Upper lobe of left lung (tissue), 6 donors: Measurements from ENCODE around the gene SNAPIN. TPM values are rescaled to one million over a fixed set of nuclear protein-coding genes. Genes with fewer than 3 reads are reported as not detected.

Experiments used
- ATAC-seq, 2 donors: fragments of 200-7000 bp; cut with Tn5 transposase; one replicate each; pipeline ENCODE4 v1.9.1; 2022; ENCODE audit warnings: mild to moderate bottlenecking in 2 of 2, moderate library complexity in 2 of 2; ENCODE audit not compliant: low FRiP score in 2 of 2
- DNase-seq, 2 donors: peaks; one replicate each; pipeline ENCODE4 v3.0.0-alpha.2; 2019 to 2020
- H3K27ac ChIP-seq, 4 donors: fragments of 200-600 bp; sonication (generic); one replicate each; pipeline ENCODE4 v1.5.1; 2016 to 2019
- H3K27me3 ChIP-seq, 4 donors: fragments of 200-600 bp; sonication (generic); one replicate each; pipeline ENCODE4 v1.5.1; 2017 to 2019
- H3K36me3 ChIP-seq, 4 donors: fragments of 200-600 bp; sonication (generic); one replicate each; pipeline ENCODE4 v1.5.1; 2016 to 2019
- H3K4me1 ChIP-seq, 4 donors: fragments of 200-600 bp; sonication (generic); one replicate each; pipeline ENCODE4 v1.5.1; 2018 to 2019
- H3K4me3 ChIP-seq, 4 donors: fragments of 200-600 bp; sonication (generic); one replicate each; pipeline ENCODE4 v1.5.1; 2017 to 2019; ENCODE audit warnings: mild to moderate bottlenecking in 2 of 4, moderate library complexity in 1 of 4
- H3K9me3 ChIP-seq, 4 donors: fragments of 200-600 bp; sonication (generic); one replicate each; pipeline ENCODE4 v1.5.1; 2018 to 2019
- CTCF ChIP-seq, 6 experiments: fragments of 450-650 bp in 4 of 6; fragments of 200-600 bp in 2 of 6; sonication (generic) in 2 of 6; IDR thresholded peaks; one replicate each; pipeline ENCODE4 v1.5.1; 2016 to 2019; ENCODE audit warnings: antibody characterized with exemption in 6 of 6
- EP300 ChIP-seq, 4 donors: sonication (generic); formaldehyde crosslinking; IDR thresholded peaks; one replicate each; pipeline ENCODE4 v1.5.1; 2017; ENCODE audit warnings: antibody characterized with exemption in 4 of 4, control low read depth in 2 of 4
- POLR2A ChIP-seq, 4 donors: fragments of 450-650 bp; IDR thresholded peaks; one replicate each; pipeline ENCODE4 v1.5.1; 2016 to 2017; ENCODE audit warnings: antibody characterized with exemption in 4 of 4, mild to moderate bottlenecking in 2 of 4
- POLR2AphosphoS5 ChIP-seq, 2 donors: sonication (generic); formaldehyde crosslinking; IDR thresholded peaks; one replicate each; pipeline ENCODE4 v1.5.1; 2017; ENCODE audit warnings: antibody characterized with exemption in 2 of 2
- WGBS, 2 donors: methylation state at CpG; one replicate each; pipeline ENCODE4 v1.1.5; 2017 to 2018; 5-methylcytosine and 5-hydroxymethylcytosine counted together
- small RNA-seq, 4 donors: library from RNA; depleted of rRNA; stranded (forward); fragments of <200 nt; gene quantifications; one replicate each; pipeline ENCODE3, GENCODE V24; 2016
- total RNA-seq, 6 donors: library from RNA; depleted of rRNA in 4 of 6; stranded (reverse); fragments of >200 nt in 4 of 6; gene quantifications; one replicate each; pipeline versions ENCODE4 v1.1.0 to v1.2.1, GENCODE V29; 2016 to 2021
- donor health status: DM: no; HTN: no; CAD: no; lungs with moderate emphysema.
- donor health status: DM: no; HTN: yes; CAD: no; lungs with severe emphysema.

Gene SNAPIN
- total RNA-seq, 6 donors from 2014 or later: 13.5 to 44.4 (median 35.2) TPM

- no peaks in the 10 kb centered on the region for H3K4me1 ChIP-seq
- H3K9me3 ChIP-seq: no peaks in the 10 kb centered on the region
- no peaks in the 10 kb centered on the region for H3K27me3 ChIP-seq
- 67 to 76% methylated on average over 7 of the region's 7 CpGs for WGBS, 2 donors
- H3K4me3 ChIP-seq: no peak overlapping the region
- no peak for TF ChIP-seq CTCF (IDR thresholded peaks at IDR 0.05)
- no peak for TF ChIP-seq POLR2AphosphoS5 (IDR thresholded peaks at IDR 0.05)
- TF ChIP-seq POLR2A (IDR thresholded peaks at IDR 0.05): no peak
- no peak for TF ChIP-seq EP300 (IDR thresholded peaks at IDR 0.05)
- DNase-seq: no peak
- ATAC-seq: no peak
- H3K27ac ChIP-seq: no peak overlapping the region
- H3K36me3 ChIP-seq: no peaks in the 10 kb centered on the region
Measured at GRCh38 chr1:153711026-153711425, 52.5 kb downstream of the SNAPIN start.

Small RNAs within 50 kb of the gene (small RNA-seq; reads per million reads assigned to genes)
- gene MIR8083 (0 reads per million in 4 donors), gene RN7SL372P (0 reads per million in 4 donors)

Other genes starting within 250 kb of the SNAPIN start
- not detected for gene S100A7A, start 242.2 kb upstream of the SNAPIN start, total RNA-seq
- gene S100A7, start 198.1 kb upstream of the SNAPIN start, total RNA-seq: not detected
- gene S100A6, start 122.7 kb upstream of the SNAPIN start, total RNA-seq: 1,000 to 10,000 TPM in 3 of 6 donors, 100 to 1,000 TPM in 3; 399 to 1,595 (median 925) TPM
- gene S100A5, start 117.8 kb upstream of the SNAPIN start, total RNA-seq: not detected
- 100 to 1,000 TPM; 234 to 983 (median 633) TPM for gene S100A4, start 112.9 kb upstream of the SNAPIN start, total RNA-seq
- 1 to 10 TPM in 5 of 6 donors, not detected in 1; 2.0 to 4.4 (median 2.1) TPM for gene S100A3, start 109.4 kb upstream of the SNAPIN start, total RNA-seq
- 10 to 100 TPM in 2 of 6 donors, 1 to 10 TPM in 3, not detected in 1; 2.0 to 12.0 (median 7.9) TPM for gene S100A2, start 92.9 kb upstream of the SNAPIN start, total RNA-seq
- 100 to 1,000 TPM in 1 of 6 donors, 10 to 100 TPM in 5; 33.5 to 133 (median 55.7) TPM for gene S100A16, start 45.6 kb upstream of the SNAPIN start, total RNA-seq
- 100 to 1,000 TPM in 4 of 6 donors, 10 to 100 TPM in 2; 76.5 to 239 (median 133) TPM for gene S100A14, start 42.4 kb upstream of the SNAPIN start, total RNA-seq
- 100 to 1,000 TPM in 2 of 6 donors, 10 to 100 TPM in 4; 72.8 to 132 (median 86.3) TPM for gene S100A13, start 31.2 kb upstream of the SNAPIN start, total RNA-seq
- 1 to 10 TPM in 1 of 6 donors, not detected in 5; 1.1 TPM for gene S100A1, start 30.3 kb upstream of the SNAPIN start, total RNA-seq
- gene CHTOP, start 24.6 kb upstream of the SNAPIN start, total RNA-seq: 10 to 100 TPM; 51.3 to 89.1 (median 59.2) TPM
- gene ILF2, start 12.3 kb downstream of the SNAPIN start, total RNA-seq: 100 to 1,000 TPM in 1 of 6 donors, 10 to 100 TPM in 5; 21.0 to 120 (median 75.8) TPM
- 100 to 1,000 TPM in 1 of 6 donors, 10 to 100 TPM in 5; 32.5 to 101 (median 63.0) TPM for gene NPR1, start 20.0 kb downstream of the SNAPIN start, total RNA-seq
- 100 to 1,000 TPM in 1 of 6 donors, 10 to 100 TPM in 5; 58.2 to 159 (median 63.1) TPM for gene INTS3, start 69.3 kb downstream of the SNAPIN start, total RNA-seq
- 100 to 1,000 TPM in 5 of 6 donors, 10 to 100 TPM in 1; 92.8 to 272 (median 167) TPM for gene SLC27A3, start 116.7 kb downstream of the SNAPIN start, total RNA-seq